PC-3 (cell line): ENCODE measurements around the gene CROT. TPM values are rescaled to one million over a fixed set of nuclear protein-coding genes. Genes with fewer than 3 reads are reported as not detected.

Experiments used
- ATAC-seq: fragments of 200-7000 bp; cut with Tn5 transposase; 2 replicates; pipeline ENCODE4 v1.9.1; 2020; ENCODE audit warnings: mild to moderate bottlenecking, moderate library complexity
- BruUV-seq: library from RNA; stranded (reverse); fragments of 400-500 nt; replicated peaks from 2 replicates; lab custom pipeline; 2021; lab: Mats Ljungman, UMichigan
- CTCF ChIA-PET: fragments of 300-600 bp; sonication (Branson Sonifier 250); formaldehyde crosslinking; loops from one replicate; lab custom pipeline; 2022; ENCODE audit warnings: antibody characterized with exemption; lab: Charles Lee
- POLR2A ChIA-PET: fragments of 300-600 bp; sonication (Branson Sonifier 250); formaldehyde crosslinking; loops from one replicate; lab custom pipeline; 2022; ENCODE audit warnings: antibody characterized with exemption; ENCODE audit not compliant: unreplicated experiment; lab: Charles Lee
- DNase-seq: peaks from one replicate; pipeline ENCODE4 v3.0.0-alpha.2; 2015
- H2AFZ ChIP-seq: fragments of 300-600 bp; sonication (generic); 2 replicates; pipeline ENCODE4 v1.6.0; 2016; ENCODE audit warnings: antibody characterized with exemption, low read length
- H3F3A ChIP-seq: fragments of 300-600 bp; sonication (generic); one replicate; pipeline ENCODE4 v1.6.0; 2017; ENCODE audit warnings: antibody characterized with exemption, low read length, control low read depth, mild to moderate bottlenecking; ENCODE audit not compliant: unreplicated experiment
- H3K27ac ChIP-seq: fragments of 300-600 bp; sonication (generic); 2 replicates; pipeline ENCODE4 v1.5.1; 2016; ENCODE audit warnings: mild to moderate bottlenecking, low read length
- H3K27me3 ChIP-seq: fragments of 300-600 bp; sonication (generic); 2 replicates; pipeline ENCODE4 v1.6.1; 2016; ENCODE audit warnings: low read length, mixed read lengths
- H3K36me3 ChIP-seq: fragments of 300-600 bp; sonication (generic); 2 replicates; pipeline ENCODE4 v1.6.1; 2016; ENCODE audit warnings: low read depth, mixed run types, low read length, mixed read lengths
- H3K4me1 ChIP-seq: fragments of 300-600 bp; sonication (generic); 2 replicates; pipeline ENCODE4 v1.5.1; 2016; ENCODE audit warnings: low read length; ENCODE audit not compliant: insufficient read depth
- H3K4me2 ChIP-seq: fragments of 300-600 bp; sonication (generic); 2 replicates; pipeline ENCODE4 v1.6.0; 2016; ENCODE audit warnings: low read length
- H3K4me3 ChIP-seq: fragments of 300-600 bp; sonication (generic); 2 replicates; pipeline ENCODE4 v1.5.1; 2016; ENCODE audit warnings: mild to moderate bottlenecking, low read length, mixed read lengths
- H3K79me2 ChIP-seq: fragments of 300-600 bp; sonication (generic); 2 replicates; pipeline ENCODE4 v1.6.1; 2017; ENCODE audit warnings: low read length, mixed read lengths
- H3K9ac ChIP-seq: fragments of 300-600 bp; sonication (generic); 2 replicates; pipeline ENCODE4 v1.6.0; 2016; ENCODE audit warnings: mild to moderate bottlenecking, low read length
- H3K9me2 ChIP-seq: fragments of 300-600 bp; sonication (generic); replicated peaks from 2 replicates; pipeline ENCODE4 v1.6.1; 2016; ENCODE audit warnings: mixed run types, low read length, mixed read lengths
- H3K9me3 ChIP-seq: fragments of 300-600 bp; sonication (generic); 2 replicates; pipeline ENCODE4 v1.6.1; 2016; ENCODE audit warnings: low read length, mixed read lengths
- H4K20me1 ChIP-seq: fragments of 300-600 bp; sonication (generic); 2 replicates; pipeline ENCODE4 v1.6.1; 2016; ENCODE audit warnings: low read length, mixed read lengths
- EZH2 ChIP-seq: fragments of 300-600 bp; sonication (generic); IDR thresholded peaks from one replicate; pipeline ENCODE4 v1.6.1; 2017; ENCODE audit warnings: antibody characterized with exemption, mild to moderate bottlenecking, low read length; ENCODE audit not compliant: unreplicated experiment
- EZH2phosphoT487 ChIP-seq: fragments of 300-600 bp; sonication (generic); IDR thresholded peaks from 2 replicates; pipeline ENCODE4 v1.6.1; 2018; ENCODE audit warnings: mild to moderate bottlenecking, antibody characterized with exemption, low read length, borderline replicate concordance
- intact Hi-C: fragments of 100-400 bp; cut with micrococcal nuclease; formaldehyde crosslinking; loops from 2 replicates; pipeline ENCODE4 v1.9.0; 2023
- total RNA-seq: library from RNA; depleted of rRNA; stranded (reverse); fragments of >200 nt; gene quantifications from 2 replicates; pipeline ENCODE4 v1.2.3, GENCODE V29; 2014
- TF ChIP-seq, protein P1 (sequence below): fragments of 300-600 bp; sonication (generic); conservative IDR thresholded peaks from 2 replicates; pipeline ENCODE4 v1.5.1; 2017; ENCODE audit warnings: antibody characterized with exemption, low read depth, mild to moderate bottlenecking, low read length

CROT gene
- total RNA-seq, 1 experiment from 2014 or later, result 6.9 TPM

DNA sequence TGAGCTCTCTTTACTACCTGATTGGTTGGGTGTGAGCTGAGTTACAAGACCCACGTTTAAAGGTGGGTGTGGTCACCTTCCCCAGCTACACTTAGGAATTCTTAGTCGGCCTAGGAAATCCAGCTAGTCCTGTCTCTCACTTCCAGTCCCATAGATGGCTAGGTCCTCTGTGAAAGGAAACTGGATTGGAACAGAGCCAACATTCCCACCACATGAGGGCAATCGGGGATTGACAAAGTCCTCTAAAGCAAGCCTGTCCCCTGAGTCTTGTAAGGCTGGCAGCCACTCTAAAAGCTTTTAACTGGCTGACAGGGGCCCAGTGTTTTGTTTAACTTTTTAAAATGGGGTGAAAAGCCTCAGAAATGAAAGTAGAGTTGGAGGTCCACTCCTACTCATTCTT is 15.1 kb upstream of the CROT start:
- Histone ChIP-seq H3K27ac (no peak overlapping the region), H3K27me3 (no peaks in the 10 kb centered on the region), H3K79me2 (no peaks in the 10 kb centered on the region), H4K20me1 (no peaks in the 10 kb centered on the region), H2AFZ (no peak overlapping the region), H3K9ac (no peak overlapping the region), H3K9me2 (no peaks in the 10 kb centered on the region), H3K4me3 (no peak overlapping the region), H3K4me2 (no peak overlapping the region), H3K9me3 (peaks cover 8% of the 10 kb centered on the region; the same call in 1 of the 2 replicates), H3K4me1 (no peaks in the 10 kb centered on the region), H3F3A (no peaks in the 10 kb centered on the region), H3K36me3 (no peaks in the 10 kb centered on the region; the same call in none of the 2 replicates)
- POLR2A ChIA-PET, result no interaction called here
- ATAC-seq (no peak), DNase-seq (peak; percentile 43)
- intact Hi-C loops, result no loop called here
- BruUV-seq, result no TSS peak
- TF ChIP-seq EZH2, result no peak
- CTCF ChIA-PET, result interaction anchor here (0.7 kb wide), 1 partner anchor 68 kb away, joined by 3 read pairs; no protein-coding TSS in a partner anchor

DNA sequence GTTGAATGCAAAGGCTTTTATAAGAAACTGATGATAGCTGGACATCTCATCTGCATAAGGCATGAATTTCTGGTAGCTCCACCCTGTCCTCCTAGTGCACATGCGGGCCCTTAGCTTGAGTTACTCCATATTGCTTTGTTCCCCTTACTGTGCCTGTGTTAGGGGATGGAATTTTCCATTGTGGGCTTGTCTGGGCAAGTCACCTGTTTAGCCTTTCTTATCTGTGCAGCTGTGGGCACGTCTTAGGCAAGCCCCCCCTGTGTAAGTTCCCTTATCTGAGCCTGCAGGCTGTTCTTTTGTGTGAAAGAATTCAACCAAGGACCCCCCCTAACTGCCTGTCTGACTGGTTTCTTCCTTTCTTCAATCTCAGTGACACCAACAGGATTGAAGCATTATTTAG is 14.5 kb upstream of the CROT start:
- TF ChIP-seq EZH2phosphoT487, result no peak
- TF ChIP-seq, protein P1, sequence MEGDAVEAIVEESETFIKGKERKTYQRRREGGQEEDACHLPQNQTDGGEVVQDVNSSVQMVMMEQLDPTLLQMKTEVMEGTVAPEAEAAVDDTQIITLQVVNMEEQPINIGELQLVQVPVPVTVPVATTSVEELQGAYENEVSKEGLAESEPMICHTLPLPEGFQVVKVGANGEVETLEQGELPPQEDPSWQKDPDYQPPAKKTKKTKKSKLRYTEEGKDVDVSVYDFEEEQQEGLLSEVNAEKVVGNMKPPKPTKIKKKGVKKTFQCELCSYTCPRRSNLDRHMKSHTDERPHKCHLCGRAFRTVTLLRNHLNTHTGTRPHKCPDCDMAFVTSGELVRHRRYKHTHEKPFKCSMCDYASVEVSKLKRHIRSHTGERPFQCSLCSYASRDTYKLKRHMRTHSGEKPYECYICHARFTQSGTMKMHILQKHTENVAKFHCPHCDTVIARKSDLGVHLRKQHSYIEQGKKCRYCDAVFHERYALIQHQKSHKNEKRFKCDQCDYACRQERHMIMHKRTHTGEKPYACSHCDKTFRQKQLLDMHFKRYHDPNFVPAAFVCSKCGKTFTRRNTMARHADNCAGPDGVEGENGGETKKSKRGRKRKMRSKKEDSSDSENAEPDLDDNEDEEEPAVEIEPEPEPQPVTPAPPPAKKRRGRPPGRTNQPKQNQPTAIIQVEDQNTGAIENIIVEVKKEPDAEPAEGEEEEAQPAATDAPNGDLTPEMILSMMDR, result no peak
- no peak for TF ChIP-seq EZH2
- DNase-seq (no peak), ATAC-seq (no peak)
- no peak overlapping the region for H3K9ac ChIP-seq
- H3F3A ChIP-seq, result no peaks in the 10 kb centered on the region
- H3K27me3 ChIP-seq, result no peaks in the 10 kb centered on the region
- H3K79me2 ChIP-seq, result no peaks in the 10 kb centered on the region
- H4K20me1 ChIP-seq, result no peaks in the 10 kb centered on the region
- CTCF ChIA-PET, result no interaction called here
- H3K4me1 ChIP-seq, result no peaks in the 10 kb centered on the region
- H3K4me2 ChIP-seq, result no peak overlapping the region
- H3K27ac ChIP-seq, result no peak overlapping the region
- H2AFZ ChIP-seq, result no peak overlapping the region
- intact Hi-C loops, result no loop called here
- H3K9me3 ChIP-seq, result peaks cover 8% of the 10 kb centered on the region; the same call in 1 of the 2 replicates
- H3K4me3 ChIP-seq, result no peak overlapping the region
- POLR2A ChIA-PET, result no interaction called here
- BruUV-seq, result no TSS peak
- H3K36me3 ChIP-seq, result no peaks in the 10 kb centered on the region; the same call in none of the 2 replicates
- H3K9me2 ChIP-seq, result no peaks in the 10 kb centered on the region

DNA sequence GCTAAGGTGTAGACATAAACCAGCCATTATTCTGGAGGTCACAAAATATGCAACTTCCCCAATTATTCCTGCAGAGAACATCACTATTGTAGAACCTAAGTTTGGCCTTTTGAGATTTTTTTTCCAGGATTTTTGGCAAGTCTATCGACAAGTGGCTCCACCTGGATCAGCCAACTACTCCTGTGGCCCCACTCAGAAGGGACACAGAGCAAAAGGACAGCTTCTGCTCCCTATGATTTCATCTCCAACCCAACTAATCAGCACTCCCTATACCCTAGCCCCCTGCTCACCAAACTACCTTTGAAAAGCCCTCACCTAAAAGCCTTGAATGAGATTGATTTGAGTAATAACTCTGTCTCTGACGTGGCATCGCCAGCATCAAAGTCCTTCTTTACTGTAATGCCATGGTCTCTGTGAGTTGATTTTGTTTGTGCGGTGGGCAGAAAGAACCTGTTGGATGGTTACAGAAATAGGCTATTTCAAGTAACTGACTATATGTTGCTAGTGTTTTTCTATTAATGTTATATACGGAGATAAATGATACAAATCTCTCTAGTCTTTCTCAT is 13.7 kb upstream of the CROT start:
- no peaks in the 10 kb centered on the region for H3K79me2 ChIP-seq
- H3K4me3 ChIP-seq, result no peak overlapping the region
- no peaks in the 10 kb centered on the region for H3F3A ChIP-seq
- DNase-seq (no peak), ATAC-seq (no peak)
- no peak overlapping the region for H3K9ac ChIP-seq
- ChIA-PET POLR2A (no interaction called here), CTCF (no interaction called here)
- H3K4me1 ChIP-seq, result no peaks in the 10 kb centered on the region
- no peak overlapping the region for H3K4me2 ChIP-seq
- H3K27ac ChIP-seq, result no peak overlapping the region
- BruUV-seq, result no TSS peak
- TF ChIP-seq, protein P1, result no peak
- intact Hi-C loops, result no loop called here
- H2AFZ ChIP-seq, result no peak overlapping the region
- no peaks in the 10 kb centered on the region for H4K20me1 ChIP-seq
- no peaks in the 10 kb centered on the region for H3K27me3 ChIP-seq
- H3K36me3 ChIP-seq, result no peaks in the 10 kb centered on the region; the same call in 1 of the 2 replicates
- peaks cover 8% of the 10 kb centered on the region; the same call in 1 of the 2 replicates for H3K9me3 ChIP-seq
- H3K9me2 ChIP-seq, result no peaks in the 10 kb centered on the region
